HepG2 (cell line): ENCODE data around the gene PRKCB. TPM values are rescaled to one million over a fixed set of nuclear protein-coding genes. Genes with fewer than 3 reads are reported as not detected.

ENCODE experiments used
- ATAC-seq: fragments of 200-7000 bp; cut with Tn5 transposase; 3 replicates; pipeline ENCODE4 v1.9.1; 2020; ENCODE audit warnings: mild to moderate bottlenecking, moderate library complexity
- BruUV-seq: library from RNA; stranded (reverse); fragments of 400-500 nt; replicated peaks from 2 replicates; lab custom pipeline; 2021; lab: Mats Ljungman, UMichigan
- CTCF ChIA-PET: fragments of 300-600 bp; formaldehyde crosslinking; extraction: SDS; loops from one replicate; lab custom pipeline; 2021; ENCODE audit warnings: low total read pairs, inconsistent platforms, low intra/inter-chr PET ratio; lab: Yijun Ruan, JAX
- POLR2A ChIA-PET: fragments of 350-600 bp; sonication (Branson Sonifier 250); formaldehyde crosslinking; loops from one replicate; lab custom pipeline; 2020; ENCODE audit warnings: antibody characterized with exemption, inconsistent platforms; lab: Yijun Ruan, JAX
- DNase-seq: peaks from one replicate; pipeline ENCODE4 v3.0.0-alpha.2; 2015; ENCODE audit warnings: low spot score
- FAIRE-seq: peaks from 3 replicates; lab custom pipeline; 2011; peaks lifted over from hg19 to GRCh38; lab: Jason Lieb, UNC
- H2AFZ ChIP-seq: one replicate; pipeline ENCODE4 v1.6.1; 2011; ENCODE audit warnings: low read length, inconsistent platforms
- H3K27ac ChIP-seq: fragments of 300-600 bp; 3 replicates; pipeline ENCODE4 v1.8.0; 2011; ENCODE audit warnings: mixed run types, mild to moderate bottlenecking, mixed read lengths, low read length, inconsistent platforms; ENCODE audit not compliant: insufficient read depth; ENCODE audit errors: extremely low read length
- H3K27me3 ChIP-seq, 2 experiments: fragments of 200-600 bp in 1 of 2; 2 replicates in 1 of 2; 3 replicates in 1 of 2; pipeline versions ENCODE4 v1.6.0 to v1.8.0; 2011; ENCODE audit warnings: low read length in 2 of 2, mild to moderate bottlenecking in 2 of 2, moderate library complexity in 2 of 2, inconsistent platforms in 1 of 2; ENCODE audit not compliant: insufficient read depth in 2 of 2, control insufficient read depth in 1 of 2
- H3K36me3 ChIP-seq, 2 experiments: fragments of 200-600 bp in 1 of 2; replicated peaks in 1 of 2; 2 replicates in 1 of 2; 3 replicates in 1 of 2; pipeline versions ENCODE4 v1.5.1 to v1.8.0; 2011; ENCODE audit warnings: low read length in 2 of 2, inconsistent platforms in 1 of 2; ENCODE audit not compliant: insufficient read depth in 2 of 2, control insufficient read depth in 1 of 2
- H3K4me1 ChIP-seq: 2 replicates; pipeline ENCODE4 v1.5.1; 2012; ENCODE audit warnings: low read length, inconsistent platforms; ENCODE audit not compliant: insufficient read depth
- H3K4me2 ChIP-seq: 2 replicates; pipeline ENCODE4 v1.6.0; 2011; ENCODE audit warnings: low read depth, low read length, inconsistent platforms
- H3K4me3 ChIP-seq, 3 experiments: fragments of 200-600 bp in 1 of 3; sonication (generic), shearing (Covaris generic) in 1 of 3; replicated peaks in 1 of 3; 2 replicates each; pipeline ENCODE4 v1.5.1; 2011 to 2016; ENCODE audit warnings: low read length in 3 of 3, inconsistent platforms in 2 of 3, low read depth in 2 of 3, mild to moderate bottlenecking in 2 of 3, control low read depth in 1 of 3, mixed read lengths in 1 of 3; ENCODE audit not compliant: insufficient read depth in 1 of 3
- H3K79me2 ChIP-seq: one replicate; pipeline ENCODE4 v1.6.1; 2011; ENCODE audit warnings: low read length, inconsistent platforms; ENCODE audit not compliant: insufficient read depth
- H3K9ac ChIP-seq: 2 replicates; pipeline ENCODE4 v1.6.0; 2011; ENCODE audit warnings: mild to moderate bottlenecking, low read depth, low read length, inconsistent platforms; ENCODE audit not compliant: insufficient read depth
- H3K9me3 ChIP-seq: 2 replicates; pipeline ENCODE4 v1.5.1; 2012; ENCODE audit warnings: mild to moderate bottlenecking, low read length
- H4K20me1 ChIP-seq: 2 replicates; pipeline ENCODE4 v1.6.0; 2011; ENCODE audit warnings: inconsistent platforms, mild to moderate bottlenecking, low read length, moderate library complexity; ENCODE audit not compliant: insufficient read depth
- PHF8 ChIP-seq: sonication (generic); formaldehyde crosslinking; IDR thresholded peaks from 2 replicates; pipeline ENCODE4 v1.5.0; 2020; ENCODE audit warnings: missing genetic modification reagents
- ZNF274 ChIP-seq: sonication (generic); formaldehyde crosslinking; IDR thresholded peaks from 2 replicates; pipeline ENCODE4 v1.5.1; 2020; ENCODE audit warnings: mild to moderate bottlenecking, missing genetic modification reagents
- ZNF569 ChIP-seq: sonication (generic); formaldehyde crosslinking; IDR thresholded peaks from 2 replicates; pipeline ENCODE4 v1.5.0; 2020; ENCODE audit warnings: mild to moderate bottlenecking, missing genetic modification reagents, moderate library complexity, borderline replicate concordance
- ZNF672 ChIP-seq: sonication (generic); formaldehyde crosslinking; IDR thresholded peaks from 2 replicates; pipeline ENCODE4 v1.8.1; 2022; ENCODE audit warnings: missing genetic modification reagents
- ZSCAN22 ChIP-seq: sonication (generic); formaldehyde crosslinking; IDR thresholded peaks from 2 replicates; pipeline ENCODE4 v1.4.0; 2020; ENCODE audit warnings: mild to moderate bottlenecking, missing genetic modification reagents
- WGBS: methylation state at CpG from one replicate; pipeline ENCODE4 v1.1.6; 2017; ENCODE audit warnings: low lambda C conversion rate; 5-methylcytosine and 5-hydroxymethylcytosine counted together
- in situ Hi-C: cut with HindIII; loops from 2 replicates; pipeline ENCODE4 v1.10.0; 2017; ENCODE audit warnings: low pct_unique_long_range_greater_than_20kb; ENCODE audit not compliant: extremely low pct_ligation_motif_present
- intact Hi-C: fragments of 100-400 bp; cut with micrococcal nuclease; formaldehyde crosslinking; loops from one replicate; pipeline ENCODE4 v1.10.0; 2022; ENCODE audit not compliant: unreplicated experiment
- polyA plus RNA-seq, 8 experiments: library from polyadenylated mRNA; depleted of rRNA in 3 of 8; stranded (reverse) in 7 of 8; unstranded in 1 of 8; fragments of >200 nt; fragmentation: Illumina TruSeq in 4 of 8; extraction: Trizol in 4 of 8; gene quantifications; 2 replicates each; pipeline versions ENCODE4 v1.2.1 to v1.2.3, GENCODE V29; 2011 to 2016; ENCODE audit warnings: low read depth in 4 of 8, missing spikeins in 1 of 8, mixed read lengths in 1 of 8; ENCODE audit not compliant: insufficient read depth in 1 of 8
- total RNA-seq, 5 experiments: library from RNA; depleted of rRNA; stranded (reverse); fragments of >200 nt; fragmentation: Illumina TruSeq; extraction: Trizol; gene quantifications; 2 replicates each; pipeline ENCODE4 v1.2.3, GENCODE V29; 2016; ENCODE audit warnings: low read depth in 1 of 5
- TF ChIP-seq, protein P1 (sequence below): sonication (generic); formaldehyde crosslinking; IDR thresholded peaks from 2 replicates; pipeline ENCODE4 v1.4.0; 2020; ENCODE audit warnings: mild to moderate bottlenecking, missing genetic modification reagents
- TF ChIP-seq, protein P2 (sequence below): sonication (generic); formaldehyde crosslinking; IDR thresholded peaks from 2 replicates; pipeline ENCODE4 v1.5.0; 2020; ENCODE audit warnings: mild to moderate bottlenecking, missing genetic modification reagents, borderline replicate concordance
- TF ChIP-seq, protein P3 (sequence below): sonication (generic); formaldehyde crosslinking; IDR thresholded peaks from 2 replicates; pipeline ENCODE4 v1.5.0; 2020; ENCODE audit warnings: mild to moderate bottlenecking, missing genetic modification reagents, borderline replicate concordance
- TF ChIP-seq, protein P4 (sequence below): sonication (generic); formaldehyde crosslinking; IDR thresholded peaks from 2 replicates; pipeline ENCODE4 v1.4.0; 2020; ENCODE audit warnings: missing genetic modification reagents

The PRKCB gene
- total and polyA plus RNA-seq, 2 of the 13 experiments (the other 11 are each of a cell fraction or from before 2014, with no cell fraction given): 0.01 TPM; not detected in 1

DNA sequence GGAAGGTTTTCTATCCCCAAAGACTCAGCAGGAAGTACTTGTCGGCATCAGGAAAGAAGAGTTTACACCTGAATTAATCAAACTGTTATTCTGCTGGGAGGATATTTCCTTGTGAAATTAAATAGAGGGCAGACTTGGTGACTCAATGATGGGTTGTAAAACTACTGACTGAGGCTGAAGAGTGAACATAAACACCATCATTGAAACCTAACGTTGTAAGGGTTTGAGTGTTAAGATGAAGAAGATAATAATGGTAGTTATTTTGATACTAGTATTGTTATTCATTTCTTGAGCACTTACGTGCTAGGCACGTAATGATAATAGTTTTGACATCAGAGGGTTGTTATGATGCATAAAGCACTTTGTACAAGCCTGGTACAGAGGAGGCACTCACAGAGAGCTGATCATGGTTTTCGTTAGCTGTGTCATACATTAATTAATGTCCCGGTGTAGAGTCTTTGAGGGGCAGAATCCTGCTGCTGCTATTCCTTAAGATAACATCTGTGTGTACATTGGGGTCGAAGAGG, 356.2 kb downstream of the PRKCB start:
- Histone ChIP-seq H3K4me2 (no peak overlapping the region), H3K36me3 (no peaks in the 10 kb centered on the region), H3K9me3 (no peaks in the 10 kb centered on the region), H3K4me1 (no peaks in the 10 kb centered on the region), H3K4me3 (no peak overlapping the region), H3K27me3 (0 out of 5 replicates have a peak, but pooled peaks cover 0 to 2% of the 10 kb centered on the region in 2 experiments), H4K20me1 (no peaks in the 10 kb centered on the region), H3K9ac (no peak overlapping the region), H3K79me2 (no peaks in the 10 kb centered on the region), H2AFZ (no peak overlapping the region), H3K27ac (no peak overlapping the region)
- intact Hi-C loops: no loop called here
- CTCF ChIA-PET: no interaction called here
- WGBS: under 1% methylated on average over 7 of the region's 7 CpGs
- FAIRE-seq: no peak
- no peak for ATAC-seq
- in situ Hi-C loops: no loop called here
- no TSS peak for BruUV-seq
- POLR2A ChIA-PET: no interaction called here
- DNase-seq: no peak
- TF ChIP-seq, protein P1, sequence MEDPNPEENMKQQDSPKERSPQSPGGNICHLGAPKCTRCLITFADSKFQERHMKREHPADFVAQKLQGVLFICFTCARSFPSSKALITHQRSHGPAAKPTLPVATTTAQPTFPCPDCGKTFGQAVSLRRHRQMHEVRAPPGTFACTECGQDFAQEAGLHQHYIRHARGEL (CRISPR knock-in tag): no peak
- TF ChIP-seq, protein P2, sequence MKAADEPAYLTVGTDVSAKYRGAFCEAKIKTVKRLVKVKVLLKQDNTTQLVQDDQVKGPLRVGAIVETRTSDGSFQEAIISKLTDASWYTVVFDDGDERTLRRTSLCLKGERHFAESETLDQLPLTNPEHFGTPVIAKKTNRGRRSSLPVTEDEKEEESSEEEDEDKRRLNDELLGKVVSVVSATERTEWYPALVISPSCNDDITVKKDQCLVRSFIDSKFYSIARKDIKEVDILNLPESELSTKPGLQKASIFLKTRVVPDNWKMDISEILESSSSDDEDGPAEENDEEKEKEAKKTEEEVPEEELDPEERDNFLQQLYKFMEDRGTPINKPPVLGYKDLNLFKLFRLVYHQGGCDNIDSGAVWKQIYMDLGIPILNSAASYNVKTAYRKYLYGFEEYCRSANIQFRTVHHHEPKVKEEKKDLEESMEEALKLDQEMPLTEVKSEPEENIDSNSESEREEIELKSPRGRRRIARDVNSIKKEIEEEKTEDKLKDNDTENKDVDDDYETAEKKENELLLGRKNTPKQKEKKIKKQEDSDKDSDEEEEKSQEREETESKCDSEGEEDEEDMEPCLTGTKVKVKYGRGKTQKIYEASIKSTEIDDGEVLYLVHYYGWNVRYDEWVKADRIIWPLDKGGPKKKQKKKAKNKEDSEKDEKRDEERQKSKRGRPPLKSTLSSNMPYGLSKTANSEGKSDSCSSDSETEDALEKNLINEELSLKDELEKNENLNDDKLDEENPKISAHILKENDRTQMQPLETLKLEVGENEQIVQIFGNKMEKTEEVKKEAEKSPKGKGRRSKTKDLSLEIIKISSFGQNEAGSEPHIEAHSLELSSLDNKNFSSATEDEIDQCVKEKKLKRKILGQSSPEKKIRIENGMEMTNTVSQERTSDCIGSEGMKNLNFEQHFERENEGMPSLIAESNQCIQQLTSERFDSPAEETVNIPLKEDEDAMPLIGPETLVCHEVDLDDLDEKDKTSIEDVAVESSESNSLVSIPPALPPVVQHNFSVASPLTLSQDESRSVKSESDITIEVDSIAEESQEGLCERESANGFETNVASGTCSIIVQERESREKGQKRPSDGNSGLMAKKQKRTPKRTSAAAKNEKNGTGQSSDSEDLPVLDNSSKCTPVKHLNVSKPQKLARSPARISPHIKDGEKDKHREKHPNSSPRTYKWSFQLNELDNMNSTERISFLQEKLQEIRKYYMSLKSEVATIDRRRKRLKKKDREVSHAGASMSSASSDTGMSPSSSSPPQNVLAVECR (CRISPR knock-in tag): no peak
- TF ChIP-seq ZNF672 (CRISPR knock-in tag): no peak
- TF ChIP-seq, protein P3, sequence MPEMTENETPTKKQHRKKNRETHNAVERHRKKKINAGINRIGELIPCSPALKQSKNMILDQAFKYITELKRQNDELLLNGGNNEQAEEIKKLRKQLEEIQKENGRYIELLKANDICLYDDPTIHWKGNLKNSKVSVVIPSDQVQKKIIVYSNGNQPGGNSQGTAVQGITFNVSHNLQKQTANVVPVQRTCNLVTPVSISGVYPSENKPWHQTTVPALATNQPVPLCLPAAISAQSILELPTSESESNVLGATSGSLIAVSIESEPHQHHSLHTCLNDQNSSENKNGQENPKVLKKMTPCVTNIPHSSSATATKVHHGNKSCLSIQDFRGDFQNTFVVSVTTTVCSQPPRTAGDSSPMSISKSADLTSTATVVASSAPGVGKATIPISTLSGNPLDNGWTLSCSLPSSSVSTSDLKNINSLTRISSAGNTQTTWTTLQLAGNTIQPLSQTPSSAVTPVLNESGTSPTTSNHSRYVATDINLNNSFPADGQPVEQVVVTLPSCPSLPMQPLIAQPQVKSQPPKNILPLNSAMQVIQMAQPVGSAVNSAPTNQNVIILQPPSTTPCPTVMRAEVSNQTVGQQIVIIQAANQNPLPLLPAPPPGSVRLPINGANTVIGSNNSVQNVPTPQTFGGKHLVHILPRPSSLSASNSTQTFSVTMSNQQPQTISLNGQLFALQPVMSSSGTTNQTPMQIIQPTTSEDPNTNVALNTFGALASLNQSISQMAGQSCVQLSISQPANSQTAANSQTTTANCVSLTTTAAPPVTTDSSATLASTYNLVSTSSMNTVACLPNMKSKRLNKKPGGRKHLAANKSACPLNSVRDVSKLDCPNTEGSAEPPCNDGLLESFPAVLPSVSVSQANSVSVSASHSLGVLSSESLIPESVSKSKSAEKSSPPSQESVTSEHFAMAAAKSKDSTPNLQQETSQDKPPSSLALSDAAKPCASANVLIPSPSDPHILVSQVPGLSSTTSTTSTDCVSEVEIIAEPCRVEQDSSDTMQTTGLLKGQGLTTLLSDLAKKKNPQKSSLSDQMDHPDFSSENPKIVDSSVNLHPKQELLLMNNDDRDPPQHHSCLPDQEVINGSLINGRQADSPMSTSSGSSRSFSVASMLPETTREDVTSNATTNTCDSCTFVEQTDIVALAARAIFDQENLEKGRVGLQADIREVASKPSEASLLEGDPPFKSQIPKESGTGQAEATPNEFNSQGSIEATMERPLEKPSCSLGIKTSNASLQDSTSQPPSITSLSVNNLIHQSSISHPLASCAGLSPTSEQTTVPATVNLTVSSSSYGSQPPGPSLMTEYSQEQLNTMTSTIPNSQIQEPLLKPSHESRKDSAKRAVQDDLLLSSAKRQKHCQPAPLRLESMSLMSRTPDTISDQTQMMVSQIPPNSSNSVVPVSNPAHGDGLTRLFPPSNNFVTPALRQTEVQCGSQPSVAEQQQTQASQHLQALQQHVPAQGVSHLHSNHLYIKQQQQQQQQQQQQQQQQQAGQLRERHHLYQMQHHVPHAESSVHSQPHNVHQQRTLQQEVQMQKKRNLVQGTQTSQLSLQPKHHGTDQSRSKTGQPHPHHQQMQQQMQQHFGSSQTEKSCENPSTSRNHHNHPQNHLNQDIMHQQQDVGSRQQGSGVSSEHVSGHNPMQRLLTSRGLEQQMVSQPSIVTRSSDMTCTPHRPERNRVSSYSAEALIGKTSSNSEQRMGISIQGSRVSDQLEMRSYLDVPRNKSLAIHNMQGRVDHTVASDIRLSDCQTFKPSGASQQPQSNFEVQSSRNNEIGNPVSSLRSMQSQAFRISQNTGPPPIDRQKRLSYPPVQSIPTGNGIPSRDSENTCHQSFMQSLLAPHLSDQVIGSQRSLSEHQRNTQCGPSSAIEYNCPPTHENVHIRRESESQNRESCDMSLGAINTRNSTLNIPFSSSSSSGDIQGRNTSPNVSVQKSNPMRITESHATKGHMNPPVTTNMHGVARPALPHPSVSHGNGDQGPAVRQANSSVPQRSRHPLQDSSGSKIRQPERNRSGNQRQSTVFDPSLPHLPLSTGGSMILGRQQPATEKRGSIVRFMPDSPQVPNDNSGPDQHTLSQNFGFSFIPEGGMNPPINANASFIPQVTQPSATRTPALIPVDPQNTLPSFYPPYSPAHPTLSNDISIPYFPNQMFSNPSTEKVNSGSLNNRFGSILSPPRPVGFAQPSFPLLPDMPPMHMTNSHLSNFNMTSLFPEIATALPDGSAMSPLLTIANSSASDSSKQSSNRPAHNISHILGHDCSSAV: no peak
- TF ChIP-seq ZNF274 (CRISPR knock-in tag): no peak
- TF ChIP-seq, protein P4, sequence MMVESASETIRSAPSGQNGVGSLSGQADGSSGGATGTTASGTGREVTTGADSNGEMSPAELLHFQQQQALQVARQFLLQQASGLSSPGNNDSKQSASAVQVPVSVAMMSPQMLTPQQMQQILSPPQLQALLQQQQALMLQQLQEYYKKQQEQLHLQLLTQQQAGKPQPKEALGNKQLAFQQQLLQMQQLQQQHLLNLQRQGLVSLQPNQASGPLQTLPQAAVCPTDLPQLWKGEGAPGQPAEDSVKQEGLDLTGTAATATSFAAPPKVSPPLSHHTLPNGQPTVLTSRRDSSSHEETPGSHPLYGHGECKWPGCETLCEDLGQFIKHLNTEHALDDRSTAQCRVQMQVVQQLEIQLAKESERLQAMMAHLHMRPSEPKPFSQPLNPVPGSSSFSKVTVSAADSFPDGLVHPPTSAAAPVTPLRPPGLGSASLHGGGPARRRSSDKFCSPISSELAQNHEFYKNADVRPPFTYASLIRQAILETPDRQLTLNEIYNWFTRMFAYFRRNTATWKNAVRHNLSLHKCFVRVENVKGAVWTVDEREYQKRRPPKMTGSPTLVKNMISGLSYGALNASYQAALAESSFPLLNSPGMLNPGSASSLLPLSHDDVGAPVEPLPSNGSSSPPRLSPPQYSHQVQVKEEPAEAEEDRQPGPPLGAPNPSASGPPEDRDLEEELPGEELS (CRISPR knock-in tag): no peak
- no peak for TF ChIP-seq ZSCAN22 (CRISPR knock-in tag)
- TF ChIP-seq PHF8 (CRISPR knock-in tag): no peak
- no peak for TF ChIP-seq ZNF569 (CRISPR knock-in tag)
